Measurements from ENCODE around the gene RFPL2. TPM values are rescaled to one million over a fixed set of nuclear protein-coding genes. Genes with fewer than 3 reads are reported as not detected.

The RFPL2 gene
- under 1 TPM in 1 of 3 donors, not detected in 2; 0.24 TPM for polyA plus RNA-seq

DNA sequence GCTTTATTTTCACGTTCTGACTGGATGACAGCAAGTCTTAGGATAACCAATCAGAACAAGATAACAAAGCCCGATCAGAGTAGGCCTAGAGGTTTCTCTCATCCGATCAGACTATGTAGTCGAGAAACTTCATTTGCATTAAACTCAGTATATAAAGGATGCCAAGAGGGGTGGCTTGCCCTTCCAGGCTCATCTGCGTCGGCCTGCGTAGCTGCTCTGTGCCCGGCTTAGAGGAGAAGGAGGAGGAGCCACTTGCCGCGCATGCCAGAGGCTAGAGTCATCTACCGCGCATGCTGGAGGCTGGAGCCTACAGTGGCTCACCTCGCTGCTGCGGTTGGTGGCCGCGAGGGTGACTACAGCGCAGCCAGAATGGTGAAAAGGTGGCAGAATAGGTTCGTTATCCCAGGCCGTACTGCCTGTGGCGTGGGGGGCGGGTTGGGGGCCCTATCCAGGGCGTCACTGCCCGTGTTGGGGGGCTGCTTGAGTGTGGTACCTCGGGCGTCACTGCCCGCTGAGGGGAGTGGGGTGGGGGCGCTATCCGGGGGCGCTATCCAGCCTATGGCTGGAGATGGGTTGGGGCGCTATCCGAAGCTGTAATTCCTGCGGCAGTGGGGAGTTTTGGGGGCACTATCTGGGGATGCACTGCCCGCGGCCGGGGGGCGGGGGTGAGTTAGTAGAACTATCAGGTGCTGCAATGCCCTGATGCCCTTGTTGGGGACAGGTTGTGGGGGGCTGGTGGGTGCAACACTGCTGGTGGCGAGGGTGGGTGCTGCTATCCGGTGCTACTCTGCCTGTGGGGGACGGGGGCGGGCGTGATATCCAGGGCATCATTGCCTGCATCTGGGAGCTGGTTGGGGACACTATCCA lies at the start of gene RFPL2:
TSS of gene RFPL2 (minus strand) at position 218 of the 867 bp plus-strand sequence. CDS start 2,622 bp downstream, outside the sequence.
- Mint-ChIP-seq H3K9me3 (no peaks in the 10 kb centered on the region), H3K36me3 (no peaks in the 10 kb centered on the region), H3K27me3 (ENCODE audit: low read depth in 3 of 3) (peaks cover 5 to 20% (median 7%) of the 10 kb centered on the region in 3 donors), H3K27ac (peak within 1 kb of the TSS in 2 of 6 donors; percentile 26 to 51), H3K4me1 (peaks cover 22 to 57% of the 10 kb centered on the region in 2 donors), H3K4me3 (peak within 1 kb of the TSS; percentile 73 to 83 (median 78))
- DNase-seq = peak; percentile 25 to 67 (median 45)

DNA sequence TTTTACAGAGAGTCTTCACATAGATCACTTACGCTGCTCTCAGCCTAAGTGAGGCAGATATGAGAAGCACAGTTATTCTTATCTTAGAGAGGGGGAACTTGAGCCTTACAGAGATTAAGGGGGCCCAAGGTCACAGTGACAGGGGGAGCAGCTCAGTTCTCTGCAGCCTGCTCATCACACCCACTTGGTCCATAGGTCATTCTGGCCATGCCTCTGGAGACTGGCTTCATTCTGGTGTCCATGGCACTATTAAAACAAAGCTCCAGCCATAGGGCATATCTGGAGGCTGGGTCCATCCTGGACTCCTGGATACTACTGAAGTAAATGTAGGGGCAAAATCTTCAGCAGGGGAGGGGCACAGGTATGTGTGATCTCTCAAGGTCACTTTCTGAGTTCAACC lies 44.4 kb upstream of the RFPL2 start:
- no peak for DNase-seq
- peaks cover 0 to 15% (median 8%) of the 10 kb centered on the region in 3 donors for H3K27me3 Mint-ChIP-seq (ENCODE audit: low read depth in 3 of 3)
- no peak overlapping the region for H3K27ac Mint-ChIP-seq
- H3K9me3 Mint-ChIP-seq = peaks cover 0 to 2% (median 0%) of the 10 kb centered on the region in 6 donors
- H3K4me3 Mint-ChIP-seq = no peak overlapping the region
- no peaks in the 10 kb centered on the region for H3K4me1 Mint-ChIP-seq
- H3K36me3 Mint-ChIP-seq = no peaks in the 10 kb centered on the region

- no peak for DNase-seq
- Mint-ChIP-seq H3K36me3 (no peaks in the 10 kb centered on the region), H3K27ac (no peak overlapping the region), H3K27me3 (ENCODE audit: low read depth in 3 of 3) (peaks cover 0 to 15% (median 8%) of the 10 kb centered on the region in 3 donors), H3K4me3 (no peak overlapping the region), H3K4me1 (no peaks in the 10 kb centered on the region), H3K9me3 (peaks cover 0 to 2% (median 0%) of the 10 kb centered on the region in 6 donors)
Measured at GRCh38 chr22:32248276-32248675, 43.4 kb upstream of the RFPL2 start.

GRCh38 chr22:32246166-32246565 lies 41.3 kb upstream of the RFPL2 start:
- Mint-ChIP-seq H3K4me1 (no peaks in the 10 kb centered on the region), H3K27ac (no peak overlapping the region), H3K9me3 (peaks cover 0 to 2% (median 0%) of the 10 kb centered on the region in 6 donors), H3K4me3 (no peak overlapping the region), H3K27me3 (ENCODE audit: low read depth in 3 of 3) (peaks cover 0 to 9% (median 8%) of the 10 kb centered on the region in 3 donors), H3K36me3 (no peaks in the 10 kb centered on the region)
- no peak for DNase-seq

DNA sequence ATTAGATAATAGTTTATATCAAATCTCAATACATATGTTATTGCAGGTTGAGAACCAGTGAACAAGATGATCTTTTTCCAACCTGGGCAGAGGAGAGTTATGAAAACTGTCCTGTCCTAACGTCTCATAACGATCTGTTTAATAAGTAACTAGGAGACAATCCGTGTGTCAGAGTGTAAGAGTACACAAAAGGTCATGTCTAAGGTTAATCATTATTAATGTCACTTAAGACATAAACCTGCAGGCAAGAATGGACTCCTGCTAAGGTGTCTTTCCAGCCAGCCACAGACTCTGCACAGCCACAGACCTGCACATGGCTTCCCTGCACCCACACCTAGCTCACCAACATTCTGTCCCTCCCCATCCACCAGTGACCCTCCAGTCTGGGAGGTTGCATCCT lies 40.2 kb upstream of the RFPL2 start:
- no peak overlapping the region for H3K4me3 Mint-ChIP-seq
- H3K9me3 Mint-ChIP-seq = peaks cover 0 to 2% (median 0%) of the 10 kb centered on the region in 6 donors
- no peak for DNase-seq

GRCh38 chr22:32244547-32244946 lies 39.7 kb upstream of the RFPL2 start:
- Mint-ChIP-seq H3K27ac (no peak overlapping the region), H3K27me3 (ENCODE audit: low read depth in 3 of 3) (peaks cover 0 to 6% (median 2%) of the 10 kb centered on the region in 3 donors), H3K9me3 (peaks cover 0 to 2% (median 0%) of the 10 kb centered on the region in 6 donors), H3K36me3 (no peaks in the 10 kb centered on the region), H3K4me3 (no peak overlapping the region), H3K4me1 (no peaks in the 10 kb centered on the region)
- no peak for DNase-seq

More for the DNA sequence above, 40.2 kb upstream of the RFPL2 start:
- H3K36me3 Mint-ChIP-seq = no peaks in the 10 kb centered on the region
- H3K27ac Mint-ChIP-seq = no peak overlapping the region
- H3K4me1 Mint-ChIP-seq = no peaks in the 10 kb centered on the region
- peaks cover 0 to 11% (median 6%) of the 10 kb centered on the region in 3 donors for H3K27me3 Mint-ChIP-seq (ENCODE audit: low read depth in 3 of 3)

DNA sequence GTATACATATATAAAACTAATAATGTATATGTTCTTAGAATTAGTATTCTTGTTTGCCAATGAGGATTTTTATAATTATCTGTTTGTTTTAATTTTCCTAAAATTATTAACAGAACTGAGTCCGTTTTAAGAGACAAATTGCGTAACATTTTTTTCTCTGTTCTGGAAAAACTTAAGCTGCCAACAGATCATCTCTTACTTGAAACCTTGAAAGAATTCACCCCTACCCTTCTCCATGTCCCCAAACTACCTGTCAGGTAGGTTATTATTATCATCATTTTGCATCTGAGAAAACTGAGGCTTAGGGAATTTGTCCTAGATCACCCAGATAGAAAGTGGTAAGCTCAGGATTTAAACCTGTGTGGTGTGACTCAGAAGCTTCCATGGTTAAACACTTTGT lies 35.6 kb upstream of the RFPL2 start:
- H3K4me3 Mint-ChIP-seq = no peak overlapping the region
- no peak overlapping the region for H3K27ac Mint-ChIP-seq
- DNase-seq = no peak
- H3K36me3 Mint-ChIP-seq = no peaks in the 10 kb centered on the region
- no peaks in the 10 kb centered on the region for H3K9me3 Mint-ChIP-seq
- peaks cover 1 to 3% (median 2%) of the 10 kb centered on the region in 3 donors for H3K27me3 Mint-ChIP-seq (ENCODE audit: low read depth in 3 of 3)
- no peaks in the 10 kb centered on the region for H3K4me1 Mint-ChIP-seq

DNA sequence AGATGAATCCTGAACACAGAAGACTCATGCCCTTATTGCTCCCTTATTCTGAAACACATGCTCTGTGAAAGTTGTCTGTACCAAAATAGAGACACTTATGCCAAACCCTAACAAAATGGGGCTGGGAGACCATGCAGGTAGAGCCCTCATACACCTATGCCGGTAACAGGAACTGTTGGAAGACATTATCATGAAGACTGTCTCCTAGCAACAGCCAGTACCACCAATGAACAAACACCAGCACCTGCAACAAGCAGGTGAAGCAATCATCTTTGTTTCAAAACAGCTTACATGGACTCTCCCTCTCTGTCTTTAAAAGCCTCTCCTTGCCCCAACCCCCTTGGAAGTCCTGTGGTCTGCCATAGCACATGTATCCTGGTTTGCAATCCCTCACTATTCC lies 33.0 kb upstream of the RFPL2 start:
- no peak for DNase-seq
- Mint-ChIP-seq H3K27ac (no peak overlapping the region), H3K27me3 (ENCODE audit: low read depth in 3 of 3) (peaks cover 4 to 7% (median 4%) of the 10 kb centered on the region in 3 donors), H3K4me3 (no peak overlapping the region), H3K4me1 (no peaks in the 10 kb centered on the region), H3K36me3 (no peaks in the 10 kb centered on the region), H3K9me3 (no peaks in the 10 kb centered on the region)

GRCh38 chr22:32236970-32237369 lies 32.1 kb upstream of the RFPL2 start:
- H3K36me3 Mint-ChIP-seq = no peaks in the 10 kb centered on the region
- no peak overlapping the region for H3K27ac Mint-ChIP-seq
- H3K4me1 Mint-ChIP-seq = no peaks in the 10 kb centered on the region
- DNase-seq = no peak
- peaks cover 4 to 7% (median 4%) of the 10 kb centered on the region in 3 donors for H3K27me3 Mint-ChIP-seq (ENCODE audit: low read depth in 3 of 3)
- no peak overlapping the region for H3K4me3 Mint-ChIP-seq
- H3K9me3 Mint-ChIP-seq = no peaks in the 10 kb centered on the region

GRCh38 chr22:32233091-32233490 lies 28.2 kb upstream of the RFPL2 start:
- H3K27ac Mint-ChIP-seq = no peak overlapping the region
- H3K4me1 Mint-ChIP-seq = no peaks in the 10 kb centered on the region
- no peak for DNase-seq
- H3K9me3 Mint-ChIP-seq = peaks cover 0 to 2% (median 0%) of the 10 kb centered on the region in 6 donors
- H3K36me3 Mint-ChIP-seq = no peaks in the 10 kb centered on the region
- peaks cover 5 to 14% (median 7%) of the 10 kb centered on the region in 3 donors for H3K27me3 Mint-ChIP-seq (ENCODE audit: low read depth in 3 of 3)
- no peak overlapping the region for H3K4me3 Mint-ChIP-seq

DNA sequence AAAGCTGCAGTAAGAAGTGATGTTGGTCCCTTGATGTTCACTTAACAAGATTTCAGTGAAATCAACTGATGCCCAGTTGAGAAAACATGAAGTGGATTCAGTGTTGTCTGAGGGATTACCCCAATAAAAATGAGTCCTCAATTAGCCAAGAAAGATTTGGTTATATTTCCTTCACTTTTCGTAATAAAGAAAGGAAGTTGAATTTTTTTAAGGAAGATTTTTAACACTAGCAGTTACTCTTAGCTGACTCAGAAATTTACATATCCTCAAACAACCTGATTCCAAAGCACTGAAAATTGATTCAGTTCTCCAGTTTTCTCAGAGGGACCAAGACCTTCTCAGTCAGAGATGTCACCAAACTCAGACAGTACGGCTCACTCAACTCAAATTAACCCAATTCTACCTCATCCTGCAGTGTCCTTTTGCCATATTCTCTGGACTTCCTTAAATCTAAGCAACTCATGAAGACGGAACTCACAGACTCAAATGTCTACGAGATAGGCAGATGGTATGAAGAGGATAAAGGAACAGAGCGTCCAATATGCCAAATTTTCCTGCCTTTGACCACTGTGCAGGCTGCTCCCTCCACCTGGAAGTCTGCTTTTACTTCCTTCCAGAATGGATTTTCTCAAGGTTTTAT lies 27.4 kb upstream of the RFPL2 start:
- Mint-ChIP-seq H3K27me3 (ENCODE audit: low read depth in 3 of 3) (peaks cover 5 to 14% (median 7%) of the 10 kb centered on the region in 3 donors), H3K4me3 (no peak overlapping the region), H3K36me3 (no peaks in the 10 kb centered on the region), H3K27ac (no peak overlapping the region), H3K4me1 (no peaks in the 10 kb centered on the region), H3K9me3 (peaks cover 0 to 2% (median 0%) of the 10 kb centered on the region in 6 donors)
- DNase-seq = no peak

GRCh38 chr22:32226326-32227104 lies 21.6 kb upstream of the RFPL2 start:
- Mint-ChIP-seq H3K4me3 (no peak overlapping the region), H3K27me3 (ENCODE audit: low read depth in 3 of 3) (peaks cover under 1 to 14% (median 8%) of the 10 kb centered on the region in 3 donors)
- no peak for DNase-seq

DNA sequence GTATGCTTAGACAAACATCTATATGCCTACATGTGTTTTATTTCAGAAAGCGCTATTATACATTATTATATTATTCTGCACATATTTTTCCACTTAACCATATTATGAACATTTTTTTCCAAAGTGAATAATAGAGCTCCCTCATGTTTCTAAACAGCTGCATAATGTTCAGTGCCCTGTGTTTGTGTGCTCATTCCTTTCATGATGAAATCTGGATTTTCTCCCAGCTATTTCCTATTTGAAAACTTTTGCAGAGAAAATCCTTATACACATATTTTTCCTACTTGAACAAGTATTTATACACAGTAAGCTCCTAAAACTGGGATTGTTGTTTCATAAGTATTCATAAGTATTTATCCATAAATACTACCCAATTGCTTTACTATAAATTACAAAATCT lies 18.1 kb upstream of the RFPL2 start:
- Mint-ChIP-seq H3K36me3 (no peaks in the 10 kb centered on the region), H3K4me3 (no peak overlapping the region), H3K27ac (no peak overlapping the region), H3K4me1 (no peaks in the 10 kb centered on the region), H3K27me3 (ENCODE audit: low read depth in 3 of 3) (peaks cover 0 to 11% (median 8%) of the 10 kb centered on the region in 3 donors), H3K9me3 (no peaks in the 10 kb centered on the region)
- no peak for DNase-seq

More at GRCh38 chr22:32226326-32227104, 21.6 kb upstream of the RFPL2 start:
- H3K4me1 Mint-ChIP-seq = no peaks in the 10 kb centered on the region
- H3K36me3 Mint-ChIP-seq = no peaks in the 10 kb centered on the region
- peaks cover 0 to 2% (median 0%) of the 10 kb centered on the region in 6 donors for H3K9me3 Mint-ChIP-seq
- H3K27ac Mint-ChIP-seq = no peak overlapping the region

Data from immature natural killer cell (primary cell).